CD4-positive, alpha-beta T cell (primary cell): Measurements from ENCODE around the gene BEST3. TPM values are rescaled to one million over a fixed set of nuclear protein-coding genes. Genes with fewer than 3 reads are reported as not detected.

Experiments used
- ATAC-seq: fragments of 200-7000 bp; cut with Tn5 transposase; one replicate; pipeline ENCODE4 v1.10.0; 2022; ENCODE audit warnings: mild to moderate bottlenecking; ENCODE audit not compliant: poor library complexity
- CTCF ChIA-PET: fragments of 350-600 bp; sonication (Branson Sonifier 250); formaldehyde crosslinking; loops from one replicate; lab custom pipeline; 2021; ENCODE audit warnings: antibody characterized with exemption, inconsistent platforms; lab: Charles Lee
- POLR2A ChIA-PET: fragments of 350-600 bp; sonication (Branson Sonifier 250); formaldehyde crosslinking; loops from one replicate; lab custom pipeline; 2021; ENCODE audit warnings: antibody characterized with exemption, inconsistent platforms; lab: Charles Lee
- DNase-seq, 14 experiments: peaks; one replicate each; pipeline ENCODE4 v3.0.0-alpha.2; 2013 to 2020; ENCODE audit warnings: mixed read lengths in 2 of 14
- H3K27ac ChIP-seq, 2 donors: one replicate each; pipeline versions ENCODE4 v1.5.1 to v1.7.0; 2013; ENCODE audit warnings: low read length in 2 of 2, low read depth in 1 of 2, mild to moderate bottlenecking in 1 of 2
- H3K27me3 ChIP-seq, 2 experiments: 1 replicate in 1 of 2; 2 replicates in 1 of 2; pipeline versions ENCODE4 v1.6.1 to v1.7.0; 2013; ENCODE audit warnings: low read length in 2 of 2, control low read depth in 1 of 2, mild to moderate bottlenecking in 1 of 2, moderate library complexity in 1 of 2; ENCODE audit not compliant: insufficient read depth in 2 of 2, control insufficient read depth in 1 of 2
- H3K36me3 ChIP-seq: one replicate; pipeline ENCODE4 v1.6.1; 2013; ENCODE audit warnings: low read length, control low read depth; ENCODE audit not compliant: insufficient read depth
- H3K4me1 ChIP-seq: one replicate; pipeline ENCODE4 v1.6.1; 2013; ENCODE audit warnings: low read length, control low read depth; ENCODE audit not compliant: insufficient read depth
- H3K4me3 ChIP-seq: one replicate; pipeline ENCODE4 v1.5.1; 2013; ENCODE audit warnings: mild to moderate bottlenecking, low read length, moderate library complexity
- H3K9me3 ChIP-seq, 2 experiments: 1 replicate in 1 of 2; 2 replicates in 1 of 2; pipeline versions ENCODE4 v1.6.1 to v1.7.0; 2013; ENCODE audit warnings: low read length in 2 of 2, mild to moderate bottlenecking in 2 of 2, control low read depth in 1 of 2, moderate library complexity in 1 of 2; ENCODE audit not compliant: control insufficient read depth in 1 of 2, insufficient read depth in 1 of 2
- H3K27ac Mint-ChIP-seq: one replicate; pipeline ENCODE4 v1.8.0; 2020; ENCODE audit warnings: mixed read lengths
- H3K27me3 Mint-ChIP-seq: one replicate; pipeline ENCODE4 v1.8.0; 2021; ENCODE audit warnings: mixed read lengths
- H3K36me3 Mint-ChIP-seq: one replicate; pipeline ENCODE4 v1.8.0; 2021; ENCODE audit warnings: low read depth, mixed read lengths
- H3K4me1 Mint-ChIP-seq: one replicate; pipeline ENCODE4 v1.8.0; 2021; ENCODE audit warnings: low read depth, mixed read lengths
- H3K4me3 Mint-ChIP-seq: one replicate; pipeline ENCODE4 v1.8.0; 2020; ENCODE audit warnings: mild to moderate bottlenecking, mixed read lengths
- H3K9me3 Mint-ChIP-seq: one replicate; pipeline ENCODE4 v1.8.0; 2020; ENCODE audit warnings: mixed read lengths
- intact Hi-C, 2 experiments: fragments of 100-400 bp; cut with DNase I in 1 of 2; cut with micrococcal nuclease in 1 of 2; formaldehyde crosslinking; loops; one replicate each; pipeline versions ENCODE4 v1.15.1 to v1.9.0; 2023 to 2025; cut with DNase I, micrococcal nuclease
- total RNA-seq, 174 experiments: library from RNA in 2 of 174; stranded (reverse) in 2 of 174; gene quantifications; one replicate each; pipeline ENCODE4 v1.2.3 and lab custom pipeline; 2021 to 2026
- TF ChIP-seq, protein P1 (sequence below): fragments of 200-600 bp; IDR thresholded peaks from one replicate; pipeline ENCODE4 v1.8.0; 2022; ENCODE audit warnings: antibody characterized with exemption, mild to moderate bottlenecking

The BEST3 gene
- total RNA-seq, 2 experiments from 2014 or later = not detected

DNA sequence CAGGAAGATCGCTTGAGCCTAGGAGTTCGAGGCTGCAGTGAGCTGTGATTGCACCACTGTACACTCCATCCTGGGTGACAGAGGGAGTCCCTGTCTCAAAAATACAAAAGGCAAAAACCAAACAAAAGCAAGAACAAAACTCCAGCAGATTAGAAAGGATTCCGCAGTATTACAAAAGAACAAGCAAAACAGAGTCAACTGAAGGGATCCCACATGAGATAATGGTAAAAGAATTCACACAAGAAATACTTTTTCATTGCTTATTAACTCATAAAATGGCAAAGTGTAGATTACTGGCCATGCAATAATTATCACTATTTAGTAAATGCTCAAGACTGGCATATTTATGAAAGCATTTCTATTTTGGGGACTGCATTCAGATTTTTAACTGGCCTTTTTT, 35.4 kb downstream of the BEST3 start:
- H3K4me1 ChIP-seq = no peaks in the 10 kb centered on the region
- no peak for ATAC-seq
- Mint-ChIP-seq H3K36me3 (no peaks in the 10 kb centered on the region), H3K27ac (no peak overlapping the region), H3K4me1 (no peaks in the 10 kb centered on the region), H3K27me3 (peaks cover 22% of the 10 kb centered on the region), H3K9me3 (no peaks in the 10 kb centered on the region), H3K4me3 (no peak overlapping the region)
- no peak overlapping the region for H3K4me3 ChIP-seq
- no peaks in the 10 kb centered on the region for H3K36me3 ChIP-seq
- CTCF ChIA-PET = no interaction called here
- no peaks in the 10 kb centered on the region for H3K9me3 ChIP-seq
- DNase-seq = no peak
- intact Hi-C loops = no loop called here
- POLR2A ChIA-PET = no interaction called here
- TF ChIP-seq, protein P1, sequence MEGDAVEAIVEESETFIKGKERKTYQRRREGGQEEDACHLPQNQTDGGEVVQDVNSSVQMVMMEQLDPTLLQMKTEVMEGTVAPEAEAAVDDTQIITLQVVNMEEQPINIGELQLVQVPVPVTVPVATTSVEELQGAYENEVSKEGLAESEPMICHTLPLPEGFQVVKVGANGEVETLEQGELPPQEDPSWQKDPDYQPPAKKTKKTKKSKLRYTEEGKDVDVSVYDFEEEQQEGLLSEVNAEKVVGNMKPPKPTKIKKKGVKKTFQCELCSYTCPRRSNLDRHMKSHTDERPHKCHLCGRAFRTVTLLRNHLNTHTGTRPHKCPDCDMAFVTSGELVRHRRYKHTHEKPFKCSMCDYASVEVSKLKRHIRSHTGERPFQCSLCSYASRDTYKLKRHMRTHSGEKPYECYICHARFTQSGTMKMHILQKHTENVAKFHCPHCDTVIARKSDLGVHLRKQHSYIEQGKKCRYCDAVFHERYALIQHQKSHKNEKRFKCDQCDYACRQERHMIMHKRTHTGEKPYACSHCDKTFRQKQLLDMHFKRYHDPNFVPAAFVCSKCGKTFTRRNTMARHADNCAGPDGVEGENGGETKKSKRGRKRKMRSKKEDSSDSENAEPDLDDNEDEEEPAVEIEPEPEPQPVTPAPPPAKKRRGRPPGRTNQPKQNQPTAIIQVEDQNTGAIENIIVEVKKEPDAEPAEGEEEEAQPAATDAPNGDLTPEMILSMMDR = no peak
- no peak overlapping the region for H3K27ac ChIP-seq
- H3K27me3 ChIP-seq = peaks cover 0 to 6% of the 10 kb centered on the region in 2 experiments

DNA sequence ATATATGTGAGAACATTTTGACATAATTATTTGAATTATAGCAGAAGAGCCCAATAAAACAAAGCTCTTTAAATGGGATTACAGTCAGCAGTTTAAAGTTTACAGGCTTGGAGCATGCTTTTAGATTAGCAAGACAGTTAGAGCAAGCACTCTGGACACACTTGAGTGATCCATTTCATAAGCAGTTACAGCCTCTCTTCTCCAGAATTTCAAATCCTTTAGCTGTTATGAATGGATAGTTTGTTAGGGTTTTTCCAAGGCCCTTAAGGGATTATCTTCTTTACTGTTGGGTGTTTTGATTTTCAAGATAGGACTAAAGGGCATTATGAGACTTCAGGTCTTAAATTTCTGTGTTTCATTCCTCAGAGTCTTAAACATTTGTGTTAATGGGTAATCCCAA, 36.3 kb downstream of the BEST3 start:
- H3K4me3 ChIP-seq = no peak overlapping the region
- ChIA-PET CTCF (no interaction called here), POLR2A (no interaction called here)
- no peaks in the 10 kb centered on the region for H3K9me3 ChIP-seq
- Mint-ChIP-seq H3K4me1 (no peaks in the 10 kb centered on the region), H3K36me3 (no peaks in the 10 kb centered on the region), H3K4me3 (no peak overlapping the region), H3K27me3 (peaks cover 27% of the 10 kb centered on the region), H3K9me3 (no peaks in the 10 kb centered on the region), H3K27ac (no peak overlapping the region)
- TF ChIP-seq, protein P1 = no peak
- no peak overlapping the region for H3K27ac ChIP-seq
- no peaks in the 10 kb centered on the region for H3K36me3 ChIP-seq
- ATAC-seq (no peak), DNase-seq (no peak)
- peaks cover 0 to 6% of the 10 kb centered on the region in 2 experiments for H3K27me3 ChIP-seq
- intact Hi-C loops = no loop called here
- no peaks in the 10 kb centered on the region for H3K4me1 ChIP-seq

DNA sequence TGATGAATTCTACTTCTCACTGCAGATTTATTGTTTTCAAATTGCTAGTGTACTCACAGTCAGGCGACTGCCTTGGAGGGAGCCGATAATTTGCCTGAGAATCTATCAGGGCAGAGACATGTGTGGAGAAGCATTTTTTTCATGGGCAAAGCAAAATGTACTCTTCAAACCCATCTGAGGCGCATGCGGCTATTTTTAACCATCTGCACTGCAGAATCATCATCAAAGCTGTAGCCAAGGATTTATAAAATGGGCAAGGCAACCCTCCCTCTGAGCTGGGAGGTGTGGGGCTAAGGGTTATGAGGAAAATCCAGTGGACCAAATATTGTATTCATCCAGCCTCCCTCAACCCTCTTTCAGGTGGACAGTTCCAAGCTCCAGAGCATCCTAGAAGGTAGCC, 37.7 kb downstream of the BEST3 start:
- CTCF ChIA-PET = no interaction called here

More for the DNA sequence above, 37.7 kb downstream of the BEST3 start:
- DNase-seq (no peak), ATAC-seq (no peak)
- Mint-ChIP-seq H3K27ac (no peak overlapping the region), H3K36me3 (no peaks in the 10 kb centered on the region), H3K4me1 (no peaks in the 10 kb centered on the region), H3K4me3 (no peak overlapping the region), H3K9me3 (no peaks in the 10 kb centered on the region), H3K27me3 (peaks cover 27% of the 10 kb centered on the region)
- no peak overlapping the region for H3K27ac ChIP-seq
- H3K4me3 ChIP-seq = no peak overlapping the region
- no peaks in the 10 kb centered on the region for H3K36me3 ChIP-seq
- POLR2A ChIA-PET = no interaction called here
- H3K27me3 ChIP-seq = peaks cover 0 to 6% of the 10 kb centered on the region in 2 experiments
- TF ChIP-seq, protein P1 = no peak
- no peaks in the 10 kb centered on the region for H3K4me1 ChIP-seq
- H3K9me3 ChIP-seq = no peaks in the 10 kb centered on the region
- intact Hi-C loops = no loop called here
